Neural crest cell (in vitro differentiated cells): Measurements from ENCODE around the gene LCMT2. TPM values are rescaled to one million over a fixed set of nuclear protein-coding genes. Genes with fewer than 3 reads are reported as not detected.
"Not testable (repeated sequence)": the region's sequence is repeated elsewhere in the genome, so short reads cannot be mapped to it uniquely, and the experiment has no call there.

Experiments
- DNase-seq: peaks from one replicate; pipeline ENCODE4 v3.0.0; 2021; ENCODE audit warnings: low read depth, mixed read lengths, low spot score
- H3K27ac Mint-ChIP-seq: one replicate; pipeline ENCODE4 v1.8.0; 2021; ENCODE audit warnings: mild to moderate bottlenecking, mixed read lengths; ENCODE audit not compliant: unreplicated experiment
- H3K27me3 Mint-ChIP-seq: 2 replicates; pipeline ENCODE4 v1.8.0; 2021; ENCODE audit warnings: low read depth, mild to moderate bottlenecking, mixed read lengths
- H3K36me3 Mint-ChIP-seq: 2 replicates; pipeline ENCODE4 v1.8.0; 2021; ENCODE audit warnings: low read depth, mild to moderate bottlenecking, mixed read lengths
- H3K4me1 Mint-ChIP-seq: 2 replicates; pipeline ENCODE4 v1.8.0; 2021; ENCODE audit warnings: mixed read lengths
- H3K4me3 Mint-ChIP-seq: one replicate; pipeline ENCODE4 v1.8.0; 2021; ENCODE audit warnings: mild to moderate bottlenecking, mixed read lengths
- H3K9me3 Mint-ChIP-seq: 2 replicates; pipeline ENCODE4 v1.8.0; 2021; ENCODE audit warnings: mixed read lengths
- total RNA-seq: library from RNA; stranded (reverse); gene quantifications from 2 replicates; pipeline ENCODE4 v1.2.1, GENCODE V29; 2021
- TF ChIP-seq, protein P1 (sequence below): fragments of 200-600 bp; sonication (generic); conservative IDR thresholded peaks from 2 replicates; pipeline ENCODE4 v1.5.0; 2021; ENCODE audit warnings: antibody characterized with exemption, mild to moderate bottlenecking

LCMT2 gene
- total RNA-seq, 1 donor from 2014 or later, result 18.8 TPM

GRCh38 chr15:43292375-43293078, 37.8 kb downstream of the LCMT2 start:
- TF ChIP-seq, protein P1, sequence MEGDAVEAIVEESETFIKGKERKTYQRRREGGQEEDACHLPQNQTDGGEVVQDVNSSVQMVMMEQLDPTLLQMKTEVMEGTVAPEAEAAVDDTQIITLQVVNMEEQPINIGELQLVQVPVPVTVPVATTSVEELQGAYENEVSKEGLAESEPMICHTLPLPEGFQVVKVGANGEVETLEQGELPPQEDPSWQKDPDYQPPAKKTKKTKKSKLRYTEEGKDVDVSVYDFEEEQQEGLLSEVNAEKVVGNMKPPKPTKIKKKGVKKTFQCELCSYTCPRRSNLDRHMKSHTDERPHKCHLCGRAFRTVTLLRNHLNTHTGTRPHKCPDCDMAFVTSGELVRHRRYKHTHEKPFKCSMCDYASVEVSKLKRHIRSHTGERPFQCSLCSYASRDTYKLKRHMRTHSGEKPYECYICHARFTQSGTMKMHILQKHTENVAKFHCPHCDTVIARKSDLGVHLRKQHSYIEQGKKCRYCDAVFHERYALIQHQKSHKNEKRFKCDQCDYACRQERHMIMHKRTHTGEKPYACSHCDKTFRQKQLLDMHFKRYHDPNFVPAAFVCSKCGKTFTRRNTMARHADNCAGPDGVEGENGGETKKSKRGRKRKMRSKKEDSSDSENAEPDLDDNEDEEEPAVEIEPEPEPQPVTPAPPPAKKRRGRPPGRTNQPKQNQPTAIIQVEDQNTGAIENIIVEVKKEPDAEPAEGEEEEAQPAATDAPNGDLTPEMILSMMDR, result no peak
- H3K36me3 Mint-ChIP-seq, result no peaks in the 10 kb centered on the region

DNA sequence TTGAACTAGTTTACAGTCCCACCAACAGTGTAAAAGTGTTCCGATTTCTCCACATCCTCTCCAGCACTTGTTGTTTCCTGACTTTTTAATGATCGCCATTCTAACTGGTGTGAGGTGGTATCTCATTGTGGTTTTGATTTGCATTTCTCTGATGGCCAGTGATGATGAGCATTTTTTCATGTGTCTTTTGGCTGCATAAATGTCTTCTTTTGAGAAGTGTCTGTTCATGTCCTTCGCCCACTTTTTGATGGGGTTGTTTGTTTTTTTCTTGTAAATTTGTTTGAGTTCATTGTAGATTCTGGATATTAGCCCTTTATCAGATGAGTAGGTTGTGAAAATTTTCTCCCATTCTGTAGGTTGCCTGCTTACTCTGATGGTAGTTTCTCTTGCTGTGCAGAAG, 40.7 kb downstream of the LCMT2 start:
- DNase-seq, H3K4me1 Mint-ChIP-seq, H3K36me3 Mint-ChIP-seq, H3K27ac Mint-ChIP-seq, H3K4me3 Mint-ChIP-seq, H3K9me3 Mint-ChIP-seq: not testable (repeated sequence)
- peaks cover 64% of the 10 kb centered on the region for H3K27me3 Mint-ChIP-seq

More at GRCh38 chr15:43292375-43293078, 37.8 kb downstream of the LCMT2 start:
- Mint-ChIP-seq H3K4me1 (peaks cover 12% of the 10 kb centered on the region), H3K4me3 (no peak overlapping the region), H3K27ac (no peak overlapping the region), H3K9me3 (no peaks in the 10 kb centered on the region), H3K27me3 (peaks cover 61% of the 10 kb centered on the region)
- DNase-seq, result no peak

DNA sequence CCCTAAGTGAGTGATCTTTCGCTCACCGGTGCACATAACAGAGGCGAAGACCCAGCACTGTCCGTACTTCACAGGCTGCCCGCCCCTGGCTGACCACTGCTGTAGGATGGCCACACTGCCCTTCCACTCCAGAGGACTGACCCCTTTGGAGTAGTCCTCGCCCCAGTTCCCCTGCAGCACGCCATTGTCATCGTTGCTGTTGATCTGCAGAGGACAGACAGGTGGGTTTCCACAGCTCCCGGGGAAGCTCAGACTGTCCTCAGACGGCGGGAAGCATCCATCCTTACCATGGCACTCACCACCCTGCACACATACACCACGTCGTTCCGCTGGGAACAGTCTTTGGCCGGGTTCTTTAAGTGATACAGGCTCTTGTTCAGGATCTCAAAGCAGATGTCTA, 43.1 kb downstream of the LCMT2 start:
- H3K27me3 Mint-ChIP-seq, result peaks cover 47% of the 10 kb centered on the region
- H3K36me3 Mint-ChIP-seq, result no peaks in the 10 kb centered on the region
- no peak for DNase-seq
- H3K4me3 Mint-ChIP-seq, result no peak overlapping the region
- H3K4me1 Mint-ChIP-seq, result peaks cover 5% of the 10 kb centered on the region
- TF ChIP-seq, protein P1, result no peak
- H3K9me3 Mint-ChIP-seq, result no peaks in the 10 kb centered on the region
- H3K27ac Mint-ChIP-seq, result no peak overlapping the region

DNA sequence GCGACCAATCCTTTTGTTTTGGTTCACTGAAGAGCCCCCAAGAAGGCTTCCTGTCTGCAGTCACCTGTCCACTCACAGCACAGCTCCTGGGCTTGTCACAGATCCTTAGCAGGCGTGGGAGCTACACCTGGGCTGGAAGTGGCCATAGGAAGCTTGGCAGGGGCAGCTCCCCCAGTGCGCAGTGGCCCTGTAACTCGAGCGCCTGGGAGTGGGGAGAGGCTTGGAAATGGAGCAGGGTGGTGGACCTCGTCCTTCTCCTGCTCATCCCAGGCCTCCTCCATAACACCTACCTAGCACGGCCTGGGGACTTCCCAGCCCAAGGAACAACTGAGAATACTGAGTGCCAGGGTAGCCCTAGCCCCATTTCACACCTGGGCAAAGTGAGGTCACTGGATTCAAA, 44.3 kb downstream of the LCMT2 start:
- no peaks in the 10 kb centered on the region for H3K36me3 Mint-ChIP-seq
- no peak overlapping the region for H3K4me3 Mint-ChIP-seq
- H3K9me3 Mint-ChIP-seq, result no peaks in the 10 kb centered on the region
- TF ChIP-seq, protein P1, result no peak
- peaks cover 5% of the 10 kb centered on the region for H3K4me1 Mint-ChIP-seq
- H3K27ac Mint-ChIP-seq, result no peak overlapping the region
- H3K27me3 Mint-ChIP-seq, result peaks cover 35% of the 10 kb centered on the region
- DNase-seq, result no peak

DNA sequence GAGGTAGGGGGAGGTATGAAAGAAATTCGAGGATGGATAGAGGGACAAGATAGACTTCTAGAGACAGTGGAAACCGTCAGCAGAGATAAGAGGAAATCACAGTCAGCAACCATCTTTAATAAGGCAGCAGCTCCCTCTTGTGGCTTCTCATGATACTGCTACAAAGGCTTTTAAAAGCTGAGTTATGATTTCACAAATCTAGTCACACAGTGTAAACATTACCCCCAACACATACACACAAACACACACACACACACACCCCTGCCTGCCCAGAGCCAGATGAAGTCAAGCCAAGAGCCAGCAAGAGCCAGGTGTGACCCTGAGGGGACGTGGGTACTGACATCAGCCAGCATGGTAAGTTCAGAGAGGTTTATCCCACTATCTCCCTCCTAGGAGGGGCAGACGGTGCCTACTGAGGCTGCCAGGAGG, 44.8 kb downstream of the LCMT2 start:
- DNase-seq, result peak; percentile 66
- no peak overlapping the region for H3K4me3 Mint-ChIP-seq
- peaks cover 5% of the 10 kb centered on the region for H3K4me1 Mint-ChIP-seq
- TF ChIP-seq, protein P1, result peak; percentile 92
- no peaks in the 10 kb centered on the region for H3K9me3 Mint-ChIP-seq
- peaks cover 30% of the 10 kb centered on the region for H3K27me3 Mint-ChIP-seq
- H3K27ac Mint-ChIP-seq, result no peak overlapping the region
- H3K36me3 Mint-ChIP-seq, result no peaks in the 10 kb centered on the region

- Mint-ChIP-seq H3K36me3 (no peaks in the 10 kb centered on the region), H3K9me3 (no peaks in the 10 kb centered on the region), H3K4me3 (no peak overlapping the region), H3K27me3 (peaks cover 27% of the 10 kb centered on the region), H3K27ac (no peak overlapping the region), H3K4me1 (peaks cover 5% of the 10 kb centered on the region)
- TF ChIP-seq, protein P1, result no peak
- no peak for DNase-seq
These were observed 46.8 kb downstream of the LCMT2 start for GRCh38 chr15:43283526-43283925.
